ENCODE results near the gene CLDN8. TPM values are rescaled to one million over a fixed set of nuclear protein-coding genes. Genes with fewer than 3 reads are reported as not detected.

Gene CLDN8
- total RNA-seq, 6 experiments from 2014 or later = not detected

DNA sequence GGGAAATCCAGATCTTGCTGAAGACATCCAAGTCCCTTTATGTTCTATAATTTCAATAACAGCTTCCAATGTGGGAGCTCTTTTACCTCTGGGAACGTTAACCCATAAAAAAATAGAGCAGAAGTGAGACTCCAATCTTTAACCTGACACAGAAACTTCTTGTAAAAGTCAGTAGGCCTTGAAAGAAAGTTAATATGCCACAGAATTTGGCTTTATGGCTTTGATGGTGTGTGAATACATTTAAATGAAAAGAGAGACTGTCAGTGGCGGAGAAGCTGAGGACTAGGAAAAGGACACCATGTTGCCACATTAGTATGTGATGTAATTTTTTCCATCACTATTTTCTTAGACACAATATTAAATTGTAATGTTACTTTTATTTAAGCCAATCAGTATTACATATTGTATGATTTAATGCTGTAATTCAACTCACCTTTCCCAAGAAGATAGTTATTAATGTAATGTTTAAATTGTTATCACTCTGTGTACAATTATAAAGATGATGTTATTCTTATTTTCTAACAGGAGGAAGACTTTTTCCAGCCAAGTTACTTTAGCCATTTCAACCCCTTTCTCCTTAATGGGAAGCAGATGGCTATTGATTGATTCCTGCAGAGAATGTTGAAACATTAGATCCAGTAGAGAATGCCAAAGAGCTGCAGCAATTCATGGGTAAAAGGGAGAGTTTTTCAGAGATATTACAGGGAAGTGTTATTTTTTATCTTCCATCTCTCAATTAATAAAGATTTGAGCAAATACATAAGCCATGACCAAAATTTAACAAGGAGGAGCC lies 17.5 kb upstream of the CLDN8 start:
- WGBS (ENCODE audit: insufficient coverage, low coverage, low lambda C conversion rate, missing lambda C conversion rate) = 27% methylated on average over 2 of the region's 2 CpGs
- H3K4me3 ChIP-seq = no peak overlapping the region
- no peaks in the 10 kb centered on the region for H3K36me3 ChIP-seq
- no peak overlapping the region for H3K27ac ChIP-seq
- TF ChIP-seq, protein P1, sequence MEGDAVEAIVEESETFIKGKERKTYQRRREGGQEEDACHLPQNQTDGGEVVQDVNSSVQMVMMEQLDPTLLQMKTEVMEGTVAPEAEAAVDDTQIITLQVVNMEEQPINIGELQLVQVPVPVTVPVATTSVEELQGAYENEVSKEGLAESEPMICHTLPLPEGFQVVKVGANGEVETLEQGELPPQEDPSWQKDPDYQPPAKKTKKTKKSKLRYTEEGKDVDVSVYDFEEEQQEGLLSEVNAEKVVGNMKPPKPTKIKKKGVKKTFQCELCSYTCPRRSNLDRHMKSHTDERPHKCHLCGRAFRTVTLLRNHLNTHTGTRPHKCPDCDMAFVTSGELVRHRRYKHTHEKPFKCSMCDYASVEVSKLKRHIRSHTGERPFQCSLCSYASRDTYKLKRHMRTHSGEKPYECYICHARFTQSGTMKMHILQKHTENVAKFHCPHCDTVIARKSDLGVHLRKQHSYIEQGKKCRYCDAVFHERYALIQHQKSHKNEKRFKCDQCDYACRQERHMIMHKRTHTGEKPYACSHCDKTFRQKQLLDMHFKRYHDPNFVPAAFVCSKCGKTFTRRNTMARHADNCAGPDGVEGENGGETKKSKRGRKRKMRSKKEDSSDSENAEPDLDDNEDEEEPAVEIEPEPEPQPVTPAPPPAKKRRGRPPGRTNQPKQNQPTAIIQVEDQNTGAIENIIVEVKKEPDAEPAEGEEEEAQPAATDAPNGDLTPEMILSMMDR (IDR thresholded peaks at IDR 0.05) = no peak
- TF ChIP-seq POLR2A (IDR thresholded peaks at IDR 0.05) = no peak
- DNase-seq (no peak), ATAC-seq (no peak)
- intact Hi-C loops (cut with DNase I) = no loop called here
- no peaks in the 10 kb centered on the region for H3K4me1 ChIP-seq
- H3K9me3 ChIP-seq = no peaks in the 10 kb centered on the region
- H3K27me3 ChIP-seq = no peaks in the 10 kb centered on the region

DNA sequence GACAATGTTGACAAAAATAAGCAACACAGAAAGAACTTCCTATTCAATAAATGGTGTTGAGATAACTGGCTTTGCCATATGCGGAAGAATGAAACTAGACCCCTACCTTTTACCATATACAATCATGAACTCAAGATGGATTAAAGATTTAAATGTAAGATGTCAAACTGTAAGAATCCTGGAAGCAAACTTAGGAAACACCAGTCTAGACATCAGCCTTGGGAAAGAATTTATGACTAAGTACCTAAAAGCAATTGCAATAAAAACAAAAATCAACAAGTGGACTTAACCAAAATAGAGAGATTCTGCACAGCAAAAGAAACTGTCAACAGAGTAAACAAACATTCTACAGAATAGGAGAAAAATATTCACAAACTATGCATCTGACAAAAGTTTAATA lies 16.1 kb upstream of the CLDN8 start:
- Histone ChIP-seq H3K9me3 (no peaks in the 10 kb centered on the region), H3K4me1 (no peaks in the 10 kb centered on the region), H3K36me3 (no peaks in the 10 kb centered on the region), H3K27ac (no peak overlapping the region), H3K27me3 (no peaks in the 10 kb centered on the region), H3K4me3 (no peak overlapping the region)
- no peak for TF ChIP-seq POLR2A (IDR thresholded peaks at IDR 0.05)
- TF ChIP-seq, protein P1 (IDR thresholded peaks at IDR 0.05) = no peak
- WGBS (ENCODE audit: insufficient coverage, low coverage, low lambda C conversion rate, missing lambda C conversion rate) = 92% methylated on average over 1 of the region's 1 CpG
- no peak for ATAC-seq
- DNase-seq = no peak
- intact Hi-C loops (cut with DNase I) = no loop called here

DNA sequence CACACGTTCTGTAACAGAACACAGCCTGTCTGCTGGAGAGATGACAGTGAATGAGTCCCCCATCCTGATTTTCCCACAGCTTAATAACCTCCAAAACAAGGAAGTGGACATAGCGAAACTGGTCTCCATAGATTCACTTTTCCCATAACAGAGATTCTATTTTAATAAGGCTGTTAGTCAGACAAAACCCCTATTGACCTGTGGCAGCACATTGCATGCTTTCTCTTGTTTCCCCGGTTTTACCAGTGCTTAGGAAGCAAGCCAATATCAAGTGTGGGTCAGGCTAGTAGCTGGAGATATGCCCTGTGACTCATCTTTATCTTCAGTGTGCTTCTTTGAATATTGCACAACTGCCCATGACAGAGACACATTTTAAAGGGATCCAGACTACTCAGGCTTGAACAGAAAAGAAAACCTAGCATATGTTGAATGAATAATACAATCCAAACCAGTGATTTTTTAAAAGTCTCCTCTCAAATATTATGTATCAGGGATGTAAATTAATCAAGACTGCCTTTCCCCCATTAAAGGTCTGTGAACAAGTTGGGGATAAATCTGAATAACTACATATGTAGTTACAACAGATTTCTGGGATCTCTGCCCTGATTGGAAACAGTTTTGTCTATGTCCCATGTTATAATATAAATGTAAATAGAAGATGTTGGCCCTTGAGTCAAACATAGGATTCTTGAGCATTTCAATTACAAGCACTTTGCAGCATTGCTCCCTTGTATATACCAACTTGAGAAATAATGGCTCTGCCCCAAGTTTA lies 11.9 kb upstream of the CLDN8 start:
- TF ChIP-seq POLR2A (IDR thresholded peaks at IDR 0.05) = no peak
- TF ChIP-seq, protein P1 (IDR thresholded peaks at IDR 0.05) = no peak
- DNase-seq = no peak
- no peak overlapping the region for H3K4me3 ChIP-seq
- no peaks in the 10 kb centered on the region for H3K9me3 ChIP-seq
- ATAC-seq = peak; percentile 77 to 97 (median 87)
- 13% methylated on average over 3 of the region's 3 CpGs for WGBS (ENCODE audit: insufficient coverage, low coverage, low lambda C conversion rate, missing lambda C conversion rate)
- H3K4me1 ChIP-seq = no peaks in the 10 kb centered on the region
- H3K36me3 ChIP-seq = no peaks in the 10 kb centered on the region
- H3K27me3 ChIP-seq = no peaks in the 10 kb centered on the region
- intact Hi-C loops (cut with DNase I) = no loop called here
- no peak overlapping the region for H3K27ac ChIP-seq

DNA sequence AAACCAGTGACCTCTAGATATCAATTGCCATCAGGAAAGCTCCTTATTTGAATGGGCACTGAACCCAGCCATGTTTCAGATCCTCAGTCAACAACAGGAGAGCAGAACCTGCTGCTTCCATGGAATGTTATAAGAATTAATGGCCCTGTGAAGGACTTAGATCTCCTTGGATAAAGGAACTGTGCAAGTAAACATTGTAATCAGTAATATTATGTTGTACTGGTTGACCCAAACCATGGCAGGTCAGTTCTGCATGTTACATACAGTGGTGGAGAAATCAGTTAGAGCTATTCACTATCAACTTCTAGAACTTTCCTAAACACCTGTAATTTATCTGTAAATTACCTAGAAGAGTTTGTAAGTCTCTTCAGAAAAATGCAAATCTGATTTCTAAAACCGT lies 11.2 kb upstream of the CLDN8 start:
- Histone ChIP-seq H3K27ac (no peak overlapping the region), H3K4me3 (no peak overlapping the region), H3K9me3 (no peaks in the 10 kb centered on the region), H3K27me3 (no peaks in the 10 kb centered on the region), H3K4me1 (no peaks in the 10 kb centered on the region), H3K36me3 (no peaks in the 10 kb centered on the region)
- ATAC-seq (peak in 1 of 4 donors; percentile 11), DNase-seq (no peak)
- intact Hi-C loops (cut with DNase I) = no loop called here
- 81% methylated on average over 1 of the region's 1 CpG for WGBS (ENCODE audit: insufficient coverage, low coverage, low lambda C conversion rate, missing lambda C conversion rate)
- TF ChIP-seq, protein P1 (IDR thresholded peaks at IDR 0.05) = no peak
- TF ChIP-seq POLR2A (IDR thresholded peaks at IDR 0.05) = no peak

Measured in right lobe of liver (tissue), 6 donors.